Fibroblast of villous mesenchyme (primary cell): ENCODE measurements around the gene DHX32. TPM values are rescaled to one million over a fixed set of nuclear protein-coding genes. Genes with fewer than 3 reads are reported as not detected.

Source experiments
- DNase-seq: peaks from one replicate; pipeline ENCODE4 v3.0.0-alpha.2; 2010; ENCODE audit warnings: low read depth
- H3K4me3 ChIP-seq: 2 replicates; pipeline ENCODE4 v1.5.1; 2011; ENCODE audit warnings: low read depth, mild to moderate bottlenecking, low read length
- total RNA-seq: library from RNA; depleted of rRNA; stranded (reverse); fragments of >200 nt; gene quantifications from 2 replicates; pipeline ENCODE4 v1.2.3, GENCODE V29; 2012
- TF ChIP-seq, protein P1 (sequence below): IDR thresholded peaks from 2 replicates; pipeline ENCODE4 v1.5.1; 2012; ENCODE audit warnings: low read depth, mild to moderate bottlenecking, low read length; ENCODE audit not compliant: insufficient read depth

DHX32 gene
- total RNA-seq, 1 donor, result 48.8 TPM

DNA sequence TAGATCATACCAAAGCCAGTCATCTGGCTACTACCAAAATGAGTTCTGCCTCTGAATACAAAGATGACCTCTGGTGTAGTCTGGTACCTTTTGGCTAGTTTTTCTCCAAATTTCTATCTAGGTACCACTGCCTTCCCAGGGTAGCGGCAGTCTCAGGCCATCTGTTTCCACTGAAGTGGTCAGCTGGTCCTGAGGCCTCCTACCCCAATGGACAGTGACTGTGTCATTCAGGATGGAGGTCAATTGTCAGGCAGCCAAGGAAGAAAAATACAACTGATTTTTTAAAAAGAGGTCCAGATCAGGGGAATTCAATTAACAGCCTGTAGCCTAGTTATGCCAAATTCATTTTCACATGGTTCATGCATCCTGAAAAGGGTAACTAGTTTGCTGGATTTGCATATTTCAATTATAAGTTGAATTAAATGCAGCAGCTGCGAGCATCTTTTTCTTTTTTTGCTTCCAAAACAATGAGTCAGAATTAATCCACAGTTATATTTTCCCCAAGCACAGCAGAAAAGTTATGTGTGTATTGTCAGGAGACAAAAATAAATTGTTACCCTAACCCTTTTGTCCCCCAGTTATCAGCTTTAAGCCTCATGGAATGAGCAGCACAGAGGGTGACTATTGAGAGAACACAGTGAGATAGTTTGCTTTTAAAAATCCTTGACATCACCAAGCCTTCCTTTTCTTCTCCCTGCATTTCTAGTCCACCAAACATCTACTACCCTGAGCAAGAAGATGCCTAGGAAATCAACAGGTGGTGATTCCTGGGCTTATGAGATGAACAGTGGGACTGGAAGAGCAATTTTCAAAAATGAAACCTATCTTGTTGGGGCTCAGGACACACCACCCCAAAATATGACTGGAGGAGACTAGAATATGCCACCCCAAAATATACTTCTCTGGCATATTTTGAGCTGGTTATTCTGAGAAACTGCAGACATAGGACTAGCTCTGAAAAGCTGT, 30.0 kb downstream of the DHX32 start:
- H3K4me3 ChIP-seq, result no peak overlapping the region
- TF ChIP-seq, protein P1, sequence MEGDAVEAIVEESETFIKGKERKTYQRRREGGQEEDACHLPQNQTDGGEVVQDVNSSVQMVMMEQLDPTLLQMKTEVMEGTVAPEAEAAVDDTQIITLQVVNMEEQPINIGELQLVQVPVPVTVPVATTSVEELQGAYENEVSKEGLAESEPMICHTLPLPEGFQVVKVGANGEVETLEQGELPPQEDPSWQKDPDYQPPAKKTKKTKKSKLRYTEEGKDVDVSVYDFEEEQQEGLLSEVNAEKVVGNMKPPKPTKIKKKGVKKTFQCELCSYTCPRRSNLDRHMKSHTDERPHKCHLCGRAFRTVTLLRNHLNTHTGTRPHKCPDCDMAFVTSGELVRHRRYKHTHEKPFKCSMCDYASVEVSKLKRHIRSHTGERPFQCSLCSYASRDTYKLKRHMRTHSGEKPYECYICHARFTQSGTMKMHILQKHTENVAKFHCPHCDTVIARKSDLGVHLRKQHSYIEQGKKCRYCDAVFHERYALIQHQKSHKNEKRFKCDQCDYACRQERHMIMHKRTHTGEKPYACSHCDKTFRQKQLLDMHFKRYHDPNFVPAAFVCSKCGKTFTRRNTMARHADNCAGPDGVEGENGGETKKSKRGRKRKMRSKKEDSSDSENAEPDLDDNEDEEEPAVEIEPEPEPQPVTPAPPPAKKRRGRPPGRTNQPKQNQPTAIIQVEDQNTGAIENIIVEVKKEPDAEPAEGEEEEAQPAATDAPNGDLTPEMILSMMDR, result no peak
- no peak for DNase-seq

GRCh38 chr10:125849448-125849847, 31.6 kb downstream of the DHX32 start:
- no peak for DNase-seq
- no peak overlapping the region for H3K4me3 ChIP-seq
- TF ChIP-seq, protein P1, result no peak

DNA sequence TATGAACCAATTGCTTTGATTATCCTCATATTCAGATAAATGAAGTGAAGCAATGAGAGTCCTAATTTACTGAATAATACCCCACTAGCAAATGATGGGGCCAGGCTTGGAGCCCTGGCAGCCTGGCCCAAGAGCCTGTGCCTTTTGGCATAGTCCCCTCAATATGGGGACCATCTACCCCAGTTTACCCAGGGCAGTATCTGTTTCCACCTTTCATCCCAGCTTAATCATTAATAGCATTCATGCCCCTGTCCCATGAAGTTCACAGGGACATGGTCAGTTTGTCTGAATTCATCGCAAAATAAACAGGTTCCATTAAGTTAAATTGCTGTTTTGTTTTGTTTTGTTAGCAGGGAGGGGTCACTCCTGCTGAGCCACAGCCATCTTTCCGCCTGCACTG, 32.2 kb downstream of the DHX32 start:
- TF ChIP-seq, protein P1, result no peak
- no peak overlapping the region for H3K4me3 ChIP-seq
- DNase-seq, result no peak

- TF ChIP-seq, protein P1, result no peak
- DNase-seq, result no peak
- no peak overlapping the region for H3K4me3 ChIP-seq
Observed at GRCh38 chr10:125848371-125848770, 32.7 kb downstream of the DHX32 start.

- DNase-seq, result no peak
- H3K4me3 ChIP-seq, result no peak overlapping the region
- TF ChIP-seq, protein P1, result no peak
Observed at GRCh38 chr10:125846894-125847293, 34.2 kb downstream of the DHX32 start.

GRCh38 chr10:125845617-125846016, 35.5 kb downstream of the DHX32 start:
- no peak overlapping the region for H3K4me3 ChIP-seq
- no peak for DNase-seq
- TF ChIP-seq, protein P1, result no peak

- DNase-seq, result peak; percentile 14
- TF ChIP-seq, protein P1, result no peak
- no peak overlapping the region for H3K4me3 ChIP-seq
Observed at GRCh38 chr10:125844751-125845221, 36.3 kb downstream of the DHX32 start.
